HEK293T (cell line): ENCODE results near the gene KCNQ1.

ENCODE experiments used
- CTCF ChIA-PET: fragments of 350-600 bp; formaldehyde crosslinking; extraction: SDS; loops from one replicate; lab custom pipeline; 2021; ENCODE audit warnings: antibody characterized with exemption, inconsistent platforms; lab: Yijun Ruan, JAX
- POLR2A ChIA-PET: fragments of 350-600 bp; formaldehyde crosslinking; extraction: SDS; loops from one replicate; lab custom pipeline; 2020; ENCODE audit warnings: antibody characterized with exemption, inconsistent platforms; lab: Yijun Ruan, JAX
- DNase-seq: peaks from one replicate; pipeline ENCODE4 v3.0.0; 2012; ENCODE audit warnings: mixed read lengths; ENCODE audit errors: extremely low spot score
- ARNT ChIP-seq: fragments of 450-650 bp; IDR thresholded peaks from 2 replicates; pipeline ENCODE4 v1.6.1; 2017; ENCODE audit warnings: mild to moderate bottlenecking
- BHLHE40 ChIP-seq: fragments of 450-650 bp; IDR thresholded peaks from 2 replicates; pipeline ENCODE4 v1.6.1; 2016; ENCODE audit warnings: mild to moderate bottlenecking, moderate library complexity, borderline replicate concordance
- CTBP1 ChIP-seq: fragments of 450-650 bp; IDR thresholded peaks from 2 replicates; pipeline ENCODE4 v1.6.1; 2016; ENCODE audit warnings: borderline replicate concordance
- ELF4 ChIP-seq: fragments of 450-650 bp; IDR thresholded peaks from 2 replicates; pipeline ENCODE4 v1.6.1; 2017; ENCODE audit warnings: antibody characterized with exemption
- FOXA1 ChIP-seq: fragments of 450-650 bp; IDR thresholded peaks from 2 replicates; pipeline ENCODE4 v1.6.1; 2016; ENCODE audit warnings: mild to moderate bottlenecking
- FOXK2 ChIP-seq: fragments of 450-650 bp; IDR thresholded peaks from 2 replicates; pipeline ENCODE4 v1.6.1; 2016; ENCODE audit warnings: mild to moderate bottlenecking
- FOXM1 ChIP-seq: fragments of 450-650 bp; IDR thresholded peaks from 2 replicates; pipeline ENCODE4 v1.6.1; 2017; ENCODE audit warnings: mild to moderate bottlenecking, borderline replicate concordance
- HDGF ChIP-seq: fragments of 450-650 bp; IDR thresholded peaks from 2 replicates; pipeline ENCODE4 v1.6.1; 2017; ENCODE audit warnings: antibody characterized with exemption, borderline replicate concordance
- L3MBTL2 ChIP-seq: fragments of 450-650 bp; conservative IDR thresholded peaks from 2 replicates; pipeline ENCODE4 v1.6.1; 2016; ENCODE audit warnings: mild to moderate bottlenecking
- LEF1 ChIP-seq: fragments of 450-650 bp; IDR thresholded peaks from 2 replicates; pipeline ENCODE4 v1.6.1; 2017; ENCODE audit warnings: mild to moderate bottlenecking, borderline replicate concordance
- NFRKB ChIP-seq: fragments of 450-650 bp; IDR thresholded peaks from 2 replicates; pipeline ENCODE4 v1.6.1; 2016; ENCODE audit warnings: mild to moderate bottlenecking, moderate library complexity
- PKNOX1 ChIP-seq: fragments of 450-650 bp; IDR thresholded peaks from 2 replicates; pipeline ENCODE4 v1.6.1; 2016
- SP1 ChIP-seq: fragments of 450-650 bp; IDR thresholded peaks from 2 replicates; pipeline ENCODE4 v1.6.1; 2017
- SUZ12 ChIP-seq: fragments of 450-650 bp; IDR thresholded peaks from 2 replicates; pipeline ENCODE4 v1.6.1; 2016; ENCODE audit warnings: mild to moderate bottlenecking
- TARDBP ChIP-seq: fragments of 450-650 bp; IDR thresholded peaks from 2 replicates; pipeline ENCODE4 v1.6.1; 2016
- ZNF384 ChIP-seq: fragments of 450-650 bp; IDR thresholded peaks from 2 replicates; pipeline ENCODE4 v1.6.1; 2016

The KCNQ1 gene

DNA sequence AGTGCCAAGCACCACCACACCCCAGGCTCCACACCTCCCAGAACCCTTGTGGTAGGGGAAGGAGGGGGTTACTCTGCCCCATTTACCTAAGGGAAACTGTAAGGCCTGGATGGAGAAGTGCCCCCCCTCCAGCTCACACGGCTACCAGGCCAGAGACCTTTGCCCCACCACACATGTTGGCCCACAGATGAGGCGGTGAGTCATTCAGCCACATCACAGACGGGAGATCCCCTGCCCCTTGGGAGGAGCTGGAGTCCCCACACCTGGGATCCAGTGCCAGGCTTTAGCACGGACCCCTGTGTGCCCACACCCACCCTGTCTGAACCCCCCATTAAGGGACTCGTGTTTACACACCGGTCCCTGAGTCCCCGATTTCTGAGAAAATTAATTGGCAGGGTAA, 415.8 kb downstream of the KCNQ1 start:
- DNase-seq: no peak
- TF ChIP-seq PKNOX1 (no peak), TARDBP (no peak), SP1 (no peak), CTBP1 (no peak), FOXM1 (no peak), NFRKB (no peak), FOXK2 (no peak), ELF4 (no peak), BHLHE40 (no peak), FOXA1 (no peak), HDGF (no peak), ARNT (no peak), L3MBTL2 (no peak), SUZ12 (no peak), LEF1 (no peak), ZNF384 (no peak)
- POLR2A ChIA-PET: no interaction called here
- CTCF ChIA-PET: no interaction called here

GRCh38 chr11:2862395-2863275, 417.8 kb downstream of the KCNQ1 start:
- TF ChIP-seq ELF4 (no peak), NFRKB (no peak), SUZ12 (no peak)
- no peak for DNase-seq
- ChIA-PET POLR2A (no interaction called here), CTCF (no interaction called here)

DNA sequence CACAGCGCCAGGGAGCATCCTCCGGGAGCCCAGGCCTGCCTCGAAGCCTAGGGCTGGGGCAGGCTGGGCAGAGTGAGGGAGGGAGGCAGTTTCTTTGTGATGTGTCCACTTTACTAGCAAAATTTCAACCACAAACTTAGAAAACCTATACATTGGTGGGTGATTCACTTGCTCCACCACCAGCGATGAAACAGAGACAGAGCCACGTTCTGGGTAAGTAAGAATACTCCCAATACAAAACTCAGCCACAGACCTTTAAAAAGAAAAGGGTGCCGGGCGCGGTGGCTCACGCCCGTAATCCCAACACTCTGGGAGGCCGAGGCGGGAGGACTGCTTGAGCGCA, 418.4 kb downstream of the KCNQ1 start:
- ChIA-PET CTCF (no interaction called here), POLR2A (no interaction called here)
- no peak for DNase-seq
- TF ChIP-seq CTBP1 (no peak), NFRKB (no peak), SP1 (no peak), BHLHE40 (no peak), FOXA1 (no peak), SUZ12 (no peak), FOXM1 (no peak), PKNOX1 (no peak), L3MBTL2 (no peak), FOXK2 (no peak), ELF4 (no peak), ZNF384 (no peak), TARDBP (no peak), LEF1 (no peak)

- no peak for DNase-seq
- CTCF ChIA-PET: interaction anchor here (0.8 kb wide), 1 partner anchor 28 kb away, joined by 3 read pairs; no protein-coding TSS in a partner anchor
- POLR2A ChIA-PET: no interaction called here
- TF ChIP-seq NFRKB (no peak), PKNOX1 (no peak), TARDBP (no peak), L3MBTL2 (no peak), LEF1 (no peak), BHLHE40 (no peak), SP1 (no peak), HDGF (no peak), ELF4 (no peak), CTBP1 (no peak), FOXA1 (no peak), ZNF384 (no peak), ARNT (no peak), FOXK2 (no peak), SUZ12 (no peak)
Observed at GRCh38 chr11:2864901-2865300, 420.1 kb downstream of the KCNQ1 start.

DNA sequence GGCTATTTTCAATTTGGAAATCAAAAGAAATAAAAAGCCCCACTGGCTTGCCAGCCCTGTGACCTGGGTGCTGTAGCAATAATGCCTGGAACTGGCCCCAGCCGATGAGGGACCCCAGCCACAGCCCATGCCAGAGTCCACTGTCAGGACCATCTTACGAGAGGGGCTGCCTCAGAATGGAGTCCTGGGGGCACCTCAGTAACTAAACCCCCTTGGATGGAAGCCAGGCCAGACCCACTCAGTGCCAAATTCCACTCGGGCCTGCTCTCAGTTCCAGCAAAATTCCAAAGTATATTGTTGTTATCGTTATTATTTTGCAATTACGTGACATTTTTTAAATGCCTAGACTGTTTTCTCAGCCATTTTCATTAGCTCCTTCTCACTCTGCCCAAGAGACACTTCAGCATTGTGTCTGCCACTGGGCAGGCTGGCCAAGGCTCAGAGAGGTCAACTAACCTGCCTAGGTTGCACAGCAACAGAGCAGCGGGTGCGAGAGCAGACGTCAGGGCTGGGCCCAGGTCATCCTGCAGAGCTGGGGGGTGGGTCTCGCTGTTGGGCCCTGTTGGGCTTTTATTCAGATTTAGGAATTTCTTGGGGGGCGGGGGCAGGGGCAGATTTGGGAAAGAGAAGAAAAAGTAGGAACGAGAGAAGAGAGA, 421.2 kb downstream of the KCNQ1 start:
- DNase-seq: no peak
- CTCF ChIA-PET: interaction anchor here (0.8 kb wide), 1 partner anchor 29 kb away, joined by 3 read pairs; no protein-coding TSS in a partner anchor
- POLR2A ChIA-PET: no interaction called here
- TF ChIP-seq PKNOX1: no peak
- TF ChIP-seq NFRKB: no peak
- TF ChIP-seq ARNT: no peak
- no peak for TF ChIP-seq BHLHE40
- no peak for TF ChIP-seq CTBP1
- no peak for TF ChIP-seq FOXK2
- TF ChIP-seq FOXA1: no peak
